ENCODE data around the gene PFKFB4. TPM values are rescaled to one million over a fixed set of nuclear protein-coding genes. Genes with fewer than 3 reads are reported as not detected.

PFKFB4 gene
- total and polyA plus RNA-seq, 10 of the 15 experiments (the other 5 are each of a cell fraction or from before 2014, with no cell fraction given), result 0.37 to 89.1 (median 5.2) TPM

- TF ChIP-seq IKZF2 (IDR thresholded peaks at IDR 0.05), result peak; percentile 91 to 92
- TF ChIP-seq EED (IDR thresholded peaks at IDR 0.05; ENCODE audit: low read depth), result peak; percentile 92
- peak; percentile 43 for TF ChIP-seq HCFC1 (IDR thresholded peaks at IDR 0.05; ENCODE audit: low read length)
- TF ChIP-seq MLLT1 (IDR thresholded peaks at IDR 0.05), result no peak
- TF ChIP-seq HDGF (IDR thresholded peaks at IDR 0.05), result peak; percentile 95
- TF ChIP-seq, protein P1, sequence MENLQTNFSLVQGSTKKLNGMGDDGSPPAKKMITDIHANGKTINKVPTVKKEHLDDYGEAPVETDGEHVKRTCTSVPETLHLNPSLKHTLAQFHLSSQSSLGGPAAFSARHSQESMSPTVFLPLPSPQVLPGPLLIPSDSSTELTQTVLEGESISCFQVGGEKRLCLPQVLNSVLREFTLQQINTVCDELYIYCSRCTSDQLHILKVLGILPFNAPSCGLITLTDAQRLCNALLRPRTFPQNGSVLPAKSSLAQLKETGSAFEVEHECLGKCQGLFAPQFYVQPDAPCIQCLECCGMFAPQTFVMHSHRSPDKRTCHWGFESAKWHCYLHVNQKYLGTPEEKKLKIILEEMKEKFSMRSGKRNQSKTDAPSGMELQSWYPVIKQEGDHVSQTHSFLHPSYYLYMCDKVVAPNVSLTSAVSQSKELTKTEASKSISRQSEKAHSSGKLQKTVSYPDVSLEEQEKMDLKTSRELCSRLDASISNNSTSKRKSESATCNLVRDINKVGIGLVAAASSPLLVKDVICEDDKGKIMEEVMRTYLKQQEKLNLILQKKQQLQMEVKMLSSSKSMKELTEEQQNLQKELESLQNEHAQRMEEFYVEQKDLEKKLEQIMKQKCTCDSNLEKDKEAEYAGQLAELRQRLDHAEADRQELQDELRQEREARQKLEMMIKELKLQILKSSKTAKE (IDR thresholded peaks at IDR 0.05; ENCODE audit: low read depth, poor library complexity, severe bottlenecking), result peak; percentile 66
- TF ChIP-seq FOXK2 (IDR thresholded peaks at IDR 0.05), result no peak
- TF ChIP-seq ZBTB4 (CRISPR knock-in tag; IDR thresholded peaks at IDR 0.05), result no peak
- TF ChIP-seq MYC (IDR thresholded peaks at IDR 0.05; ENCODE audit: insufficient read depth, insufficient read length, insufficient replicate concordance, low read length, severe bottlenecking), result peak; percentile 84
- peak; percentile 95 for TF ChIP-seq RELA (IDR thresholded peaks at IDR 0.05; ENCODE audit: borderline replicate concordance, partially characterized antibody)
- TF ChIP-seq SMAD1 (IDR thresholded peaks at IDR 0.05; ENCODE audit: low read depth, partially characterized antibody), result peak; percentile 9
- peak; percentile 93 for TF ChIP-seq POLR2AphosphoS5 (IDR thresholded peaks at IDR 0.05; ENCODE audit: low read length)
- peak; percentile 81 for TF ChIP-seq MXI1 (IDR thresholded peaks at IDR 0.05; ENCODE audit: low read depth, low read length)
Observed at GRCh38 chr3:48472923-48473616, 83.5 kb downstream of the PFKFB4 start (continued).
